ENCODE data around the gene KRTAP19-1.
"Not testable (repeated sequence)": the region's sequence is repeated elsewhere in the genome, so short reads cannot be mapped to it uniquely, and the experiment has no call there.

Gene KRTAP19-1

GRCh38 chr21:30480145-30480544 lies at the start of gene KRTAP19-1:
KRTAP19-1 (minus strand) TSS chr21:30480367; CDS start chr21:30480317, 50 bp downstream.
- TF ChIP-seq GATA1 (IDR thresholded peaks at IDR 0.05; ENCODE audit: low read depth, low read length): no peak
- TF ChIP-seq POLR2A (IDR thresholded peaks at IDR 0.05; ENCODE audit: low read length): no peak
- no peak for DNase-seq

- TF ChIP-seq GATA1 (IDR thresholded peaks at IDR 0.05; ENCODE audit: low read depth, low read length) (no peak), POLR2A (IDR thresholded peaks at IDR 0.05; ENCODE audit: low read length) (no peak)
- no peak for DNase-seq
Measured at GRCh38 chr21:30518876-30519275, 38.7 kb upstream of the KRTAP19-1 start.

GRCh38 chr21:30515681-30516080 lies 35.5 kb upstream of the KRTAP19-1 start:
- DNase-seq: no peak
- TF ChIP-seq GATA1 (IDR thresholded peaks at IDR 0.05; ENCODE audit: low read depth, low read length) (no peak), POLR2A (IDR thresholded peaks at IDR 0.05; ENCODE audit: low read length) (no peak)

GRCh38 chr21:30505621-30506205 lies 25.5 kb upstream of the KRTAP19-1 start:
- not testable (repeated sequence) for DNase-seq

- DNase-seq: no peak
- no peak for TF ChIP-seq POLR2A (IDR thresholded peaks at IDR 0.05; ENCODE audit: low read length)
- no peak for TF ChIP-seq GATA1 (IDR thresholded peaks at IDR 0.05; ENCODE audit: low read depth, low read length)
Measured at GRCh38 chr21:30502041-30502440, 21.9 kb upstream of the KRTAP19-1 start, which contains the start of gene KRTAP19-5. KRTAP19-5 (minus strand) TSS chr21:30502141; CDS start chr21:30502090, 51 bp downstream.

- no peak for DNase-seq
Measured at GRCh38 chr21:30497065-30497464, 16.9 kb upstream of the KRTAP19-1 start, which contains the start of gene KRTAP19-4. KRTAP19-4 (minus strand) TSS chr21:30497165; CDS start chr21:30497110, 55 bp downstream.

GRCh38 chr21:30491963-30492428 lies 11.8 kb upstream of the KRTAP19-1 start, which contains the start of gene KRTAP19-3:
KRTAP19-3 (minus strand) TSS chr21:30492013; CDS start chr21:30491957, 56 bp downstream.
- no peak for DNase-seq

More at GRCh38 chr21:30497065-30497464, 16.9 kb upstream of the KRTAP19-1 start, which contains the start of gene KRTAP19-4:
- TF ChIP-seq GATA1 (IDR thresholded peaks at IDR 0.05; ENCODE audit: low read depth, low read length): no peak
- TF ChIP-seq POLR2A (IDR thresholded peaks at IDR 0.05; ENCODE audit: low read length): no peak

GRCh38 chr21:30487336-30487735 lies 7.2 kb upstream of the KRTAP19-1 start, which contains the start of gene KRTAP19-2:
KRTAP19-2 (minus strand) TSS chr21:30487436; CDS start chr21:30487348, 88 bp downstream.
- no peak for DNase-seq
- TF ChIP-seq POLR2A (IDR thresholded peaks at IDR 0.05; ENCODE audit: low read length): no peak

More at GRCh38 chr21:30491963-30492428, 11.8 kb upstream of the KRTAP19-1 start, which contains the start of gene KRTAP19-3:
- TF ChIP-seq GATA1 (IDR thresholded peaks at IDR 0.05; ENCODE audit: low read depth, low read length): no peak
- no peak for TF ChIP-seq POLR2A (IDR thresholded peaks at IDR 0.05; ENCODE audit: low read length)

- DNase-seq: no peak
- TF ChIP-seq GATA1 (IDR thresholded peaks at IDR 0.05; ENCODE audit: low read depth, low read length) (no peak), POLR2A (IDR thresholded peaks at IDR 0.05; ENCODE audit: low read length) (no peak)
Measured at GRCh38 chr21:30486180-30486579, 6.0 kb upstream of the KRTAP19-1 start.

- TF ChIP-seq POLR2A (IDR thresholded peaks at IDR 0.05; ENCODE audit: low read length) (no peak), GATA1 (IDR thresholded peaks at IDR 0.05; ENCODE audit: low read depth, low read length) (no peak)
- DNase-seq: no peak
Measured at GRCh38 chr21:30482130-30482529, 2.0 kb upstream of the KRTAP19-1 start.

- no peak for DNase-seq
- TF ChIP-seq POLR2A (IDR thresholded peaks at IDR 0.05; ENCODE audit: low read length) (no peak), GATA1 (IDR thresholded peaks at IDR 0.05; ENCODE audit: low read depth, low read length) (no peak)
Measured at GRCh38 chr21:30479259-30479658, 908 bp downstream of the KRTAP19-1 start.

- DNase-seq: no peak
Measured at GRCh38 chr21:30478004-30478403, 2.2 kb downstream of the KRTAP19-1 start.

GRCh38 chr21:30468900-30469714 lies 11.1 kb downstream of the KRTAP19-1 start:
- no peak for DNase-seq
- TF ChIP-seq POLR2A (IDR thresholded peaks at IDR 0.05; ENCODE audit: low read length) (no peak), GATA1 (IDR thresholded peaks at IDR 0.05; ENCODE audit: low read depth, low read length) (no peak)

More at GRCh38 chr21:30478004-30478403, 2.2 kb downstream of the KRTAP19-1 start:
- TF ChIP-seq POLR2A (IDR thresholded peaks at IDR 0.05; ENCODE audit: low read length) (no peak), GATA1 (IDR thresholded peaks at IDR 0.05; ENCODE audit: low read depth, low read length) (no peak)

- TF ChIP-seq GATA1 (IDR thresholded peaks at IDR 0.05; ENCODE audit: low read depth, low read length) (no peak), POLR2A (IDR thresholded peaks at IDR 0.05; ENCODE audit: low read length) (no peak)
- peak in 1 of 2 experiments; percentile 22 for DNase-seq
Measured at GRCh38 chr21:30463713-30464112, 16.5 kb downstream of the KRTAP19-1 start.
